Breast epithelium (tissue), 3 donors: ENCODE data around the gene BCL2.

ENCODE experiments used
- POLR2A ChIP-seq: fragments of 450-650 bp; IDR thresholded peaks from one replicate; pipeline ENCODE4 v1.6.1; 2016; ENCODE audit warnings: antibody characterized with exemption, mild to moderate bottlenecking, moderate library complexity
- POLR2AphosphoS5 ChIP-seq, 3 donors: sonication (generic); formaldehyde crosslinking; IDR thresholded peaks; one replicate each; pipeline ENCODE4 v1.6.1; 2017; ENCODE audit warnings: antibody characterized with exemption in 3 of 3
- TF ChIP-seq, protein P1 (sequence below), 3 donors: fragments of 450-650 bp; IDR thresholded peaks; one replicate each; pipeline ENCODE4 v1.5.1; 2016 to 2017; ENCODE audit warnings: antibody characterized with exemption in 3 of 3, mild to moderate bottlenecking in 3 of 3, moderate library complexity in 3 of 3

DNA sequence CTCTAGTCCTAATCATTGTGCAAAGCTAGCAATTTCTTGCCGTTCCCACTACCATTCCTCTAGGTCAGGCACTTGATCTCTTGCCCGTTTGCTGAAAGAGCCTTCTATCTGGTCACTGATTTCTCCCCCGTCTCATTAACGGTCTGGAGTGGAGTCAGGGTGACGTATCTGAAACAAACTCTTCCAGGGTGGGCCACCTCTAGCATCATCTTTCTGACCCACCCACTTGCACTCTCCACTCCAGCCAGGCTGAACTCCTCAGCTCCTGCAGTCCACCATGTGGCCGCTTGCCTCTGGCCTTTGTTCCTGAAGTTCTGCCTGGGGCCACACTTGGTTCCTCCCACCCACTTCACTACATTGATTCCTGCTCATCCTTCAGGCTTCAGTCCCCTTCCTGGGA, 13.3 kb downstream of the BCL2 start:
- TF ChIP-seq POLR2AphosphoS5 (IDR thresholded peaks at IDR 0.05) (no peak), POLR2A (no peak)
- TF ChIP-seq, protein P1, sequence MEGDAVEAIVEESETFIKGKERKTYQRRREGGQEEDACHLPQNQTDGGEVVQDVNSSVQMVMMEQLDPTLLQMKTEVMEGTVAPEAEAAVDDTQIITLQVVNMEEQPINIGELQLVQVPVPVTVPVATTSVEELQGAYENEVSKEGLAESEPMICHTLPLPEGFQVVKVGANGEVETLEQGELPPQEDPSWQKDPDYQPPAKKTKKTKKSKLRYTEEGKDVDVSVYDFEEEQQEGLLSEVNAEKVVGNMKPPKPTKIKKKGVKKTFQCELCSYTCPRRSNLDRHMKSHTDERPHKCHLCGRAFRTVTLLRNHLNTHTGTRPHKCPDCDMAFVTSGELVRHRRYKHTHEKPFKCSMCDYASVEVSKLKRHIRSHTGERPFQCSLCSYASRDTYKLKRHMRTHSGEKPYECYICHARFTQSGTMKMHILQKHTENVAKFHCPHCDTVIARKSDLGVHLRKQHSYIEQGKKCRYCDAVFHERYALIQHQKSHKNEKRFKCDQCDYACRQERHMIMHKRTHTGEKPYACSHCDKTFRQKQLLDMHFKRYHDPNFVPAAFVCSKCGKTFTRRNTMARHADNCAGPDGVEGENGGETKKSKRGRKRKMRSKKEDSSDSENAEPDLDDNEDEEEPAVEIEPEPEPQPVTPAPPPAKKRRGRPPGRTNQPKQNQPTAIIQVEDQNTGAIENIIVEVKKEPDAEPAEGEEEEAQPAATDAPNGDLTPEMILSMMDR (IDR thresholded peaks at IDR 0.05), result no peak
